H7 (cell line): ENCODE measurements around the gene MAN1C1. TPM values are rescaled to one million over a fixed set of nuclear protein-coding genes. Genes with fewer than 3 reads are reported as not detected.

ENCODE experiments used
- DNase-seq: peaks from one replicate; pipeline ENCODE4 v3.0.0; 2012
- H3K27me3 ChIP-seq: 2 replicates; pipeline ENCODE4 v1.6.0; 2011; ENCODE audit warnings: mild to moderate bottlenecking, low read length; ENCODE audit not compliant: control insufficient read depth, insufficient read depth
- H3K36me3 ChIP-seq: replicated peaks from 2 replicates; pipeline ENCODE4 v1.5.1; 2011; ENCODE audit warnings: low read length; ENCODE audit not compliant: control insufficient read depth, insufficient read depth
- H3K4me3 ChIP-seq: 2 replicates; pipeline ENCODE4 v1.5.1; 2011; ENCODE audit warnings: low read depth, mild to moderate bottlenecking, control low read depth, low read length, moderate library complexity; ENCODE audit not compliant: insufficient read depth
- total RNA-seq: library from RNA; depleted of rRNA; stranded (reverse); fragments of >200 nt; shearing (Covaris generic); gene quantifications from 2 replicates; pipeline ENCODE4 v1.2.3, GENCODE V29; 2014

Gene MAN1C1
- total RNA-seq, 1 experiment from 2014 or later: 19.5 TPM

DNA sequence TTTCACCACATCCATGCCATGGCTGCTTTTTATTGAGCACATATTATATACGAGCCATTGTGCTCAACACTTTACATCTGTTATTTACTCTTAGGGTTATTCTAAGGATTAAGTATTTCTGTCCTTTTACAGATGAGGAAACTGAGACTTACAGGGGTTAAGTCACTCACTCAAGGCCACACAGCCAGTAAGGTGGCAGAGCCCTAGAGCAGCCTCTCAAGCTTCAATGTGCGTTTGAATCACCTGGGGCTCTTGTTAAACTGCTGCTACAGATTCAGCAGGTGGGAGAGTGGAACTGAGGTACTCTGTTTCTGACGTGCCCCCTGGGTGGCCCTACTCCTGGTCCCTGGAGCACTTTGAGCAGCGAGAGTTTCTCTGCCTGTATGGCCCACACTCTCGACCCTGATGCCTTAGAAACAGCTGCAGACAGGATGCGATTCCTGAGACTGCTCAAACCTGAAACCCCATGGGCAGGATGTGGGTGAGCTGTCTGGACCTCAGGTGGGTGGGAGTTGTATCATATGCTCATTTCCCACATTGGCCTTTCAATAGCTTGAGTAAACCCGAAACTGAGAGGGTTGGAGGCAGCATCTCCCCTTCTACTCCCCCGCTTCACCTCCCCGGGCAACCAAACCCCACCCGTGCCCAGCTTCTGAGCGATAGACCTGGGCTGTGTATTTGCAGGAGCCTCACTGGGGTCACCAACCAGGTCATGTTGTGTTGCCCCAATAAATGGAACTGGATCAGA is 59.3 kb downstream of the MAN1C1 start:
- Histone ChIP-seq H3K4me3 (no peak overlapping the region), H3K36me3 (no peaks in the 10 kb centered on the region), H3K27me3 (no peaks in the 10 kb centered on the region)
- DNase-seq: no peak

DNA sequence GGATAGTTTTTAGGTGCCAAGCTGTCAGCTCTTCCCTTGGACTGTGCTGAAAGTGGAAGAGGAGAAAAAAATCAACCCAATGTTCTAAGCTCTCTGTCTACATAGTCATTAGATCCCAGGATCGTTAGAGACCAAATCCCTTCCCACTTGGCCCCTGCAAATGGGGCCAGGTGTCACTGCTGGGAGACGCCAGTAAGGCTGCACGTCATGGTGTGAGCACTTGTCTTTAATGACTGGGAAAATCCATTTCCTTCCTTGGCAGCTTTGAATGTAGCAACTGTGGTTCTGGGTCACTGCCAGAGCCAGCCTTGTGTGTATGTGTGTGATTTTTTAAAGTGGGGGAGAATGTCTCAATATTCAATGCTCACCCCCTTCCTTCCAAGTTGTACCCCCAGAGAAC is 59.9 kb downstream of the MAN1C1 start:
- no peak for DNase-seq
- H3K36me3 ChIP-seq: no peaks in the 10 kb centered on the region
- H3K4me3 ChIP-seq: no peak overlapping the region
- H3K27me3 ChIP-seq: no peaks in the 10 kb centered on the region

DNA sequence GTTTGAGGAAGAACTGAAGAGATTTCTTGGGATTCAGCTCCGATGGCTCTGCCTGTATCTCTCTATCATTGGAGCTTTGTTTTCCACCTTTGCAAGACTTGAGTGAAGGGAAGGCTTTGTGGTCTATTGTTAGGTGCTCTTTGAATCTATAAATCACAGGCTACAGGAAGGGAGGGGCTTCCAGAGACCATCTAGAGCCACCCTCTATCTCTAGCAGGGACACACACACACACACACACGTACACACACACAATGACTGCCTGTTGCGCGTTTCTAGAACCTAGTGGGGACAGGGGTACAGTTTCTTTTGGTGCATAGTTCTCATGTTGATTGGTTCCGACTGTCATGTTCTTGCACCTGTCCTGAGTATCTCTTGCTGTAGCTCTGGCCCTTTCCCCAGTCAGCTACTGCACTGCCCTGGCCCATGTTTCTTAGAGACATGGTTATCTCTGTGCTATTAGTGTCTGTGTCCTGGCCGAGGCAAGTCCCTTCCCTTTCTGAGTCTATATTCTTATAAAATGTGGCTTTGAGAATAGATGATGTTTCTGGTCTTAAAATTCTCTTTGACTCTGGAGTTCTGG is 60.7 kb downstream of the MAN1C1 start:
- Histone ChIP-seq H3K4me3 (no peak overlapping the region), H3K27me3 (no peaks in the 10 kb centered on the region), H3K36me3 (no peaks in the 10 kb centered on the region)
- DNase-seq: no peak

DNA sequence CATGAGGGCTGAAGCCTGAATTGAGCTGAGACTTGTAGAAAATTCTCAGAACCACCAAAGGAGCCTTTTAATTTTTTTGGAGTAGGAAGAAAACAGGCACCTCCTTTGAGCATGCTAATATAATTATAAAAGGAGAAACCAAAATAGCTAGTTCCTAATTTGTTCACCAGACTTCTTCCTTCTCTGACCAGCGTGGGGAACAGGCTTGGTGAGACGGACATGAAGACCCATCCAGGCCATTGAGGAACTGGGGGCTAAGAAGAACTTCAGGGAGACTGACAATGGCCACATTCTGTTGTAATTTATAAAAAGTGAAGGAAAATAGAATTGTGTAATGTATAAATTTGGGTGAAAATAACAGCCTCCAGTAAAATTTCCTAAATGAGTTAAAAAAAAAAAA is 62.6 kb downstream of the MAN1C1 start:
- no peak for DNase-seq
- H3K4me3 ChIP-seq: no peak overlapping the region
- H3K36me3 ChIP-seq: no peaks in the 10 kb centered on the region

DNA sequence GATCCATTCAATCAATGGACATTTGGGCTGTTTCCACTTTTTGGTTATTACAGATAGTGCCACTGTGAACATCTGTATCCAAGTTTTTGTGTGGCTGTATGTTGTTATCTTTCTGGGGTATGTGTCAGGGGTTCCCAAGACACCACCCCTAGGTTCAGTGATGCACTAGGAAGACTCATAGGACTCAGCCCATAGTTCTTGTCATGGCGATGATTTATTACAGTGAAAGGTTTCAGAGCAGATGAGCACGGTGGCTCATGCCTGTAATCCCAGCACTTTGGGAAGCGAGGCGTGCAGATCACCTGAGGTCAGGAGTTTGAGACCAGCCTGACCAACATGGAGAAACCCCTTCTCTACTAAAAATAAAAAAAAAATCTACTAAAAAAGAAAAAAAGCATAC is 64.1 kb downstream of the MAN1C1 start:
- Histone ChIP-seq H3K36me3 (no peaks in the 10 kb centered on the region), H3K4me3 (no peak overlapping the region)
- DNase-seq: no peak

More for the DNA sequence above, 62.6 kb downstream of the MAN1C1 start:
- no peaks in the 10 kb centered on the region for H3K27me3 ChIP-seq

DNA sequence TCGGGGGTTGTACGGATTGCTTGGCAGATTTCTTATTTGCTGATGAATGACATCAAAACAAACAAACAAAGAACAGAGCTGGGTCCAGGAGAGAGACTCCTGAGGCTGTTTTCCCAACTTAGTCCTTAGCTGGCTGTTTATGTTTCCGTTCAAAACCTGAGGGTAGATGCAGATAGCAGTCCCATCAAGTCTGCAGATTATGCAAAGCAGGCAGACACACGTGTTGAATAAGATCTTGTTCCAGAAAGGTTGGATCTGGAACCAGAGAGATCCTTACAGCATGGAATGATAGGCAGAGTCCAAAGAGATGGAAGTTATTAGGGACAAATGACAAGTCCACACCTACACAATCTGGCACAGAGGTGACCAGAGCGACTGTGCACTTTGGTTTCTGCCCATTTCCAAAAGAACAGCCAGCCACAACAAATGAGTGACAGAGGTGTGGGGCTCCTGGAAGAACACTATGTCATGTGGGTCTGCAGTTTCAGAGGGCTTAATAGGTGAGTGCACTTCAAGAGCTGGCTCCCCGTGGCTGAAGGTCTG is 65.5 kb downstream of the MAN1C1 start:
- H3K36me3 ChIP-seq: no peaks in the 10 kb centered on the region
- DNase-seq: no peak
- no peak overlapping the region for H3K4me3 ChIP-seq
- H3K27me3 ChIP-seq: no peaks in the 10 kb centered on the region

More for the DNA sequence above, 64.1 kb downstream of the MAN1C1 start:
- H3K27me3 ChIP-seq: no peaks in the 10 kb centered on the region

DNA sequence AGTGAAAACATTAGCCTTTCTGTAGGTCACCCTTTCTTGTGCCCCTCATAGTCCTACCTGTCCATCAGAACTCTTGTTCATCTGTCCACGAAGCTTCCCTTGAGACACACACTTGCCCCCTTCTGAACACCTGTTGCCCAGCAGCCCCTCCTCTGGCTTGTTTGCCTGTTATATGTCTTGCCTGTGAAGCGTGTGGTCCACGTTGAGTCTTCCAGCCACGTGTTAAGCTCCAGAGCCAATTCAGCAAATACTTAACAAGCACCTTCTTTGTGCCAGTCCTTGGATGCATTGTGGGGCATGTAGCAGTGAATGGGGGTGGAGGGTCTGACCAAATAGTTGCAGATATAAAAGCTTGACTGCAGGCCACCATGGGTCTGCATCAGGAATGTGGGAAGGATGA is 66.6 kb downstream of the MAN1C1 start:
- no peak for DNase-seq
- Histone ChIP-seq H3K36me3 (no peaks in the 10 kb centered on the region), H3K4me3 (no peak overlapping the region), H3K27me3 (no peaks in the 10 kb centered on the region)

DNA sequence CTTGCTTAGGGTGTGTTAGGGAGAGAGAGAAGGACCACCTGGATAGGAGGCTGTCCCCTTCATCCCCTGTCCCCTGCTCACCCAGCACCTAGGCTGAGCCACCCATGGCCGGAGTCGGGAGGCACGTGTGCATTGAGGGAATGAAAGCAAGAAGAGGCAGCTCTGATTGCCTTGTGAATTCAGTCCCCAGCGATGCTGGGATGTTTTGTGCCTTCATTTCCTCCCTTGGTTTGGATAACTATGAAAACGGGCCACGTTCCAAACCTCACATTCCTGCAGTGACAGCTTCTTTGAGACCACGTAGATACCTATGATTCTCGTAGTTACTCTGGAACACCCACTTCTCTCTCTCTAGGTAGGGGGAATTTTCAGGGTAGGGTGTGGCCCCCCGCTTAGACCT is 67.1 kb downstream of the MAN1C1 start:
- no peak for DNase-seq

DNA sequence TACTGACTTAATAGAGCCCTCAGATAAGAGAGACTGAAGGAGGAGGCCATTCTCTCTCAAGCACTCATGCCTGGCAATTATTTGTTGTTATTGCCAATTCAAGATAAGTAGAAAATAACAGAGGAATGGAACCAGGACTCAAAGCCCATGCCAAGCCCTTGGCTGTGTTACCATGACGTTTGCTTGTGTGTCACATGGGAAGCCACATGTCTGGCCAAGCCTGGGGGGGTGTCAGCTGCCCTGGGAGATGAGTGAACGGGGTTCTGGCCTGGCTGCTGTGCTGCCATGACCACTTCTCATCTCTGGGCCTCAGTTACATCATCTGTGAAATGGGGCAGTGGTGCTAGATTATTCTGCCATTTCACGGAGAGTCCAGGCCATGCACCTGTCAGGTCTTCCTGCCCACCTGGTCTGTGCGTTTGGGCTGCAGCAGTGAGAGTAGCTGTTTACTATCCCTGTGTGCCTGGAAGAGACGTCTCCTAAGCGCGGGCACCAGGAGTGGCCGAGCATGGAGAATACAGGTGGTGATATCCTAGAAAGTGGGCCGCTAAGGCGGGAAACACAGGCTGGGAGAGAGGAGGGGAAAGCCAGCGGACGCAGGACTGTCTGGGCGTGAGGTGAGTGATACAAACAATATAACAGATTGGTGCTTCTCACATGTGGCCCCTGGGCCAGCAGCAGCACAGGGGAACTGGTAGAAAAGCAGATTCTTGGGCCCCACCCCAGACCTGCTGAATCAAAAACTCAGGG is 67.8 kb downstream of the MAN1C1 start:
- H3K27me3 ChIP-seq: no peaks in the 10 kb centered on the region
- DNase-seq: no peak
- no peaks in the 10 kb centered on the region for H3K36me3 ChIP-seq
- no peak overlapping the region for H3K4me3 ChIP-seq

More for the DNA sequence above, 67.1 kb downstream of the MAN1C1 start:
- H3K27me3 ChIP-seq: no peaks in the 10 kb centered on the region
- no peak overlapping the region for H3K4me3 ChIP-seq
- H3K36me3 ChIP-seq: no peaks in the 10 kb centered on the region

DNA sequence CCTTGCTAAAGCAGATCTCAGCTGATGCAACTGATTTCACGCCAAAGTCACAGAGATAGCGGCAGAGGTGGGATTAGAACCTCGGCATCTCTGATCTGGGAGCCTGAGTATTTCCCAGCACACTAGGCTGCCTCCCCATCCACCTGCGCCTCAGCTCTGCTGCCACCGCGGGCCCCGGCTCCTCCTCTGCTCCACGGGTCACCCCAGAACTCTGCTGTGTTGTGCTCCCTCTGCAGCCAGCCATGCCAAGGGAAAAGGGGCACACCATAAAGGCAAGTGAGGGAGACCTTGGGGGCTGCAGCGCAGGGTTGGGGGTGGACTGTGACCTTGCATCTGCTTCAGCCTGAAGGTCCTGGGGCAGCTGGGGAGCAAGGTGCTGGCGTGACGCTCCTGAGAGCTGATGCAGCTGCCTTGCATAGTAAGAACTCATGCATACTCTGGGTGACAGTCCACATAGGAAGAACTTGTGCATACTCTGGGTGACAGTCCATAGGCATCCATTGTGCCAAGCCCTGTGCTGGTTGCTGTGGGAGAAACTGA is 68.7 kb downstream of the MAN1C1 start:
- DNase-seq: no peak
- Histone ChIP-seq H3K36me3 (no peaks in the 10 kb centered on the region), H3K4me3 (no peak overlapping the region), H3K27me3 (no peaks in the 10 kb centered on the region)

DNA sequence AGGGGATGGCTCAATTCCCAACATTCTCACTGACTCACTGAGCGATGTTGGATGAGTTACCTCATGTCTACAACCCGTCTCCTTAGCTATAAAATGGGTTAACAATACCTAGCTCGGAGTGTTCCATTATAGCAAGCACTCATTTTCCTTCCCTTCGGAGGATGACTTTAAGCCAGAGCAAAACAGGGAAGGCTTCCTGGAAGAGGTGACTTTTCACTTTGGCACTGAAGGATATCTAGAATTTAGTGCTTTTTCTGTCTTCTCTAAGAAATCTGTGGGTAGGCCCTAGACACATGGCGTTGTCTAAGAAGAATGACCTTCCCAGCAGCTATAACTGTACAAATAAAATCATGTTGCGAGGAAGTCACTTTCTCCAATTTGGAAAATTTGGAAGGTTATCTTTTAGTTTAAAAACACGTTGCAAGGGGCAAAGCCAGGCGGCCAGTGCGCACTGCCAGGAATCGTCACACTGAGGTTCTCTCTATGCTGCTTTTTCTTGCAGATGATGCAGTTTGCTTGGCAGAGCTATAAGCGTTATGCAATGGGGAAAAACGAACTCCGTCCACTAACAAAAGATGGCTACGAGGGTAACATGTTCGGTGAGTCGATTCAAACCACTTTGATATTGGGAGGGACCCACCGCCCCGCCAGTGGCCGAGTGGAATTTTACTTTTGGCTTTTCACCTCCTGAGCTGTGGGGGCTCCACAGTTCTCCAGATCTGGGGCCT is 69.5 kb downstream of the MAN1C1 start:
- DNase-seq: no peak
- no peaks in the 10 kb centered on the region for H3K27me3 ChIP-seq
- H3K36me3 ChIP-seq: no peaks in the 10 kb centered on the region
- no peak overlapping the region for H3K4me3 ChIP-seq

DNA sequence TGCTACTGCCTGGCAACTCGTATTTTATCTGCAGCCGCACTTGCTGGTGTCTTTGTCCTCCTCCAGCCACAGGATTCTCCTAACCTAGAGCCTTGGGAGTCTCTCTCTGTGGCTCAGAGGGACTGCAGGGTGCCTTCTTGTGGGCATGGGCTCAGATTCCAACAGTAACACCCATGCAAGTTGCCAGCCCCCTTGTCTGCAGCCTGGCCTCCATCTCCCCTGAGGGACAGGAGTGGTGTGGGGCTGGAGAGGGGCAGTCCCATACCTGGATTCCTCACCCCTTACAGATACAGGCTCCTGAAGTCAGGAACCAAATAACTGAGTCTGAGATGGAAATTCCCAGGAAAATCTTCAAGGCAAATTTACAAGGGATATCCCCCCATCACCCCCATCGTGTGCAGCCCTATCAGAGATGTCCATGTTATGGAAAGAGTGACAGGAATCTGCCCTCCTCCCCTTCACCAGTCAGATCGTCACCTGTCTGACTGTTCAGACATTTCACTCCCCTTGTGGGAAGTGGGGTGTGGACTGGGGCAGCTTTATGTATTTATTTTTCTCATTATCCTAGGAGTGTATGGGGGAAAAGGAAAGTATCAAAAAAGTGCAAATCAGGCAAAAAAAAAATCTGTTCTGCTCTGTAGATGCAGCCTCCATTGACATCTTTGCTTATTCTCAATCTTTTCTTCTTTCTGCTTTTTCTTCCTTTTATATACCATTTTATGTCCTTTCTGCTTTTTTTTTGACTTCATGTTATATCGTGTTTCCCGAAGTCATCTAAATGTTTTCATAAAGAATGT is 70.8 kb downstream of the MAN1C1 start:
- Histone ChIP-seq H3K36me3 (no peaks in the 10 kb centered on the region), H3K4me3 (no peak overlapping the region), H3K27me3 (no peaks in the 10 kb centered on the region)
- no peak for DNase-seq

DNA sequence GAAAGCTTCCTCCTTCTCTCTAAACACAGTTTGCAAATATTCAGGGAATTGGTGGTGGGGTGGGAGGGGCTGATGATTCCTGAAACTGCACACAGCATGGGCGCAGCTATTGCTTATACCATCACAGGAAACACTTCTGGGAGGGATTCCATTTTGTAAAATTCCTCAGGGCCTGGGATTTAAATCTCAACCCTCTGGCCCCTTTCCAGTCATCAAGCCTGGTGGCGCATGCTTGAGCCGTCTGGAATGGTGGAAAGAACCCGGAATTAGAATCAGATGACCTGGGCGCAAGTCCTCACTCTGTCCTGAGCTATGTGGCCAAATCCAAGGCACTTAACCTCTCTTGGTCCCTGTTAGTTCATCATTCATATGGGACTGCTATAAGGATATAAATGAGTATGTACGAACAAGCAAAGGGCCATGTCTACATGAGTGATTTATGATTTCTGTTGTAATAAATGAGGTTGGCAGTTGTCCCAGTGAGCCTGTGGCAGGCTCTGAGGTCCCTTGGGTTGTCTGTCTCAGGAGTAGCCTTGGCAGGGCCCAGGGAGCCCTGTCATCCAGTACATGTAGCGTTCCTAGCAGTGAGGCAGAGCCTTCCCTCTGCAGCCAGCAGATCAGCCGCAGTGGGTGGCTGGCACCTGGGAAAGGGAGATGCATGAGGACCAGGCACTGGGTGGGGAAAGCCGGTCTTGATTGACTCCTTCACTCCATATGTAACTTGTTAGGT is 72.0 kb downstream of the MAN1C1 start:
- DNase-seq: no peak
- H3K27me3 ChIP-seq: no peaks in the 10 kb centered on the region
- no peak overlapping the region for H3K4me3 ChIP-seq
- no peaks in the 10 kb centered on the region for H3K36me3 ChIP-seq
